ENCODE results near the gene HOXB5. TPM values are rescaled to one million over a fixed set of nuclear protein-coding genes. Genes with fewer than 3 reads are reported as not detected.
A peak's percentile ranks its signal among the peaks of the same experiment; 100 is the strongest.

The HOXB5 gene
- total and polyA plus RNA-seq, 2 experiments from 2014 or later, result 0.24 to 1.9 TPM

- Histone ChIP-seq H3K36me3 (peaks cover 7% of the 10 kb centered on the region), H3K27ac (peak overlapping the region; percentile 98), H3K9me3 (ENCODE audit: low read depth) (no peaks in the 10 kb centered on the region), H3K4me1 (ENCODE audit: low read depth) (peaks cover 55% of the 10 kb centered on the region), H3K4me3 (peak overlapping the region; percentile 90), H3K27me3 (peaks cover 23% of the 10 kb centered on the region)
- TF ChIP-seq, protein P1, sequence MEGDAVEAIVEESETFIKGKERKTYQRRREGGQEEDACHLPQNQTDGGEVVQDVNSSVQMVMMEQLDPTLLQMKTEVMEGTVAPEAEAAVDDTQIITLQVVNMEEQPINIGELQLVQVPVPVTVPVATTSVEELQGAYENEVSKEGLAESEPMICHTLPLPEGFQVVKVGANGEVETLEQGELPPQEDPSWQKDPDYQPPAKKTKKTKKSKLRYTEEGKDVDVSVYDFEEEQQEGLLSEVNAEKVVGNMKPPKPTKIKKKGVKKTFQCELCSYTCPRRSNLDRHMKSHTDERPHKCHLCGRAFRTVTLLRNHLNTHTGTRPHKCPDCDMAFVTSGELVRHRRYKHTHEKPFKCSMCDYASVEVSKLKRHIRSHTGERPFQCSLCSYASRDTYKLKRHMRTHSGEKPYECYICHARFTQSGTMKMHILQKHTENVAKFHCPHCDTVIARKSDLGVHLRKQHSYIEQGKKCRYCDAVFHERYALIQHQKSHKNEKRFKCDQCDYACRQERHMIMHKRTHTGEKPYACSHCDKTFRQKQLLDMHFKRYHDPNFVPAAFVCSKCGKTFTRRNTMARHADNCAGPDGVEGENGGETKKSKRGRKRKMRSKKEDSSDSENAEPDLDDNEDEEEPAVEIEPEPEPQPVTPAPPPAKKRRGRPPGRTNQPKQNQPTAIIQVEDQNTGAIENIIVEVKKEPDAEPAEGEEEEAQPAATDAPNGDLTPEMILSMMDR (IDR thresholded peaks at IDR 0.05; ENCODE audit: low read depth, low read length), result no peak
- peak in 1 of 2 donors; percentile 46 for DNase-seq (ENCODE audit: low read depth in 1 of 2, low spot score in 1 of 2)
These were observed 46.4 kb downstream of the HOXB5 start for GRCh38 chr17:48546924-48547807.

- H3K4me3 ChIP-seq, result peak overlapping the region; percentile 90
- no peaks in the 10 kb centered on the region for H3K9me3 ChIP-seq (ENCODE audit: low read depth)
- peaks cover 7% of the 10 kb centered on the region for H3K36me3 ChIP-seq
- peak overlapping the region; percentile 98 for H3K27ac ChIP-seq
- TF ChIP-seq, protein P1 (IDR thresholded peaks at IDR 0.05; ENCODE audit: low read depth, low read length), result no peak
- peaks cover 49% of the 10 kb centered on the region for H3K4me1 ChIP-seq (ENCODE audit: low read depth)
- peak; percentile 56 to 86 for DNase-seq (ENCODE audit: low read depth in 1 of 2, low spot score in 1 of 2)
- peaks cover 14% of the 10 kb centered on the region for H3K27me3 ChIP-seq
These were observed 47.2 kb downstream of the HOXB5 start for GRCh38 chr17:48546137-48546923.

GRCh38 chr17:48545539-48545938 lies 48.0 kb downstream of the HOXB5 start:
- TF ChIP-seq, protein P1 (IDR thresholded peaks at IDR 0.05; ENCODE audit: low read depth, low read length), result no peak
- DNase-seq (ENCODE audit: low read depth in 1 of 2, low spot score in 1 of 2), result no peak
- H3K4me3 ChIP-seq, result peak overlapping the region; percentile 90
- H3K4me1 ChIP-seq (ENCODE audit: low read depth), result peaks cover 53% of the 10 kb centered on the region
- peak overlapping the region; percentile 98 for H3K27ac ChIP-seq
- H3K27me3 ChIP-seq, result peaks cover 8% of the 10 kb centered on the region
- H3K9me3 ChIP-seq (ENCODE audit: low read depth), result no peaks in the 10 kb centered on the region
- peaks cover 7% of the 10 kb centered on the region for H3K36me3 ChIP-seq

GRCh38 chr17:48545022-48545375 lies 48.6 kb downstream of the HOXB5 start, which contains the start of gene HOXB2:
Gene HOXB2, minus strand, starts transcription at chr17:48545109. Its CDS starts 198 bp downstream, at chr17:48544911.
- DNase-seq (ENCODE audit: low read depth in 1 of 2, low spot score in 1 of 2), result peak; percentile 67
- H3K36me3 ChIP-seq, result peaks cover 7% of the 10 kb centered on the region
- H3K27ac ChIP-seq, result peak within 1 kb of the TSS; percentile 98
- peak within 1 kb of the TSS; percentile 90 for H3K4me3 ChIP-seq
- H3K9me3 ChIP-seq (ENCODE audit: low read depth), result no peaks in the 10 kb centered on the region
- peaks cover 54% of the 10 kb centered on the region for H3K4me1 ChIP-seq (ENCODE audit: low read depth)
- peaks cover 3% of the 10 kb centered on the region for H3K27me3 ChIP-seq
- TF ChIP-seq, protein P1 (IDR thresholded peaks at IDR 0.05; ENCODE audit: low read depth, low read length), result no peak

DNA sequence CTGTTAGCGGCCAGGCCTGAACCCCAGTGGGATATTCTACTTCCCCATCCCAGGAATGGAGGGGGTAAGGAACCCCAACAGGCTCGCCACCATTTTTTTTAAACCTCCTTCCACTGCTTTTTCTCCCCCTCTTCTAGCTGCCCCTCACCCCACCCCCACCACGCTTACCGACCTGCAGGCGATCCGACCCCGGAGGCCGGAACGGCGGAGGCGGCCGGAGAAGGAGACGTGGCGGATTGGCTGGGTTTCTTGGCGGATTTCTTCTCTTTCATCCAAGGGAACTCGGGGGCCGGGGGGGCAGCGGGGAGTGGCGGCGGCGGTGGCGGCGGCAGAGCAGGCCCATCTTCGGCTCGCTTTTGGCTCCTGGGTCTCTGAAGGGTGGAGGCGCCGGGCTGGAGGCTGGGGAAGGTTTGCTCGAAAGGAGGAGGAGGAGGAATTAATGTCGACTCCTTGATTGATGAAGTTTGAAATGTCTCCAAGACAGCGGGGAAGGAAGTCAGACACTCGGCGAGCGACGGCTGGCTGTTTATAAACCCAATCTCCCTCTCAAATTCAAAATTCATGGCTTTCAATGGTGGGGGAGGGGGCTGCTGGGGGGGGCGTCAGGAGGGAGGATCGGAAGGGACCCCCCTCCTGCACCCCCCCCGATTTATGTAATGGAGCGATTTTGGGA lies 49.1 kb downstream of the HOXB5 start:
- DNase-seq (ENCODE audit: low read depth in 1 of 2, low spot score in 1 of 2), result peak; percentile 55 to 89
- H3K4me3 ChIP-seq, result peak overlapping the region; percentile 90
- H3K36me3 ChIP-seq, result peaks cover 7% of the 10 kb centered on the region
- H3K4me1 ChIP-seq (ENCODE audit: low read depth), result peaks cover 50% of the 10 kb centered on the region
- H3K27me3 ChIP-seq, result no peaks in the 10 kb centered on the region
- peak overlapping the region; percentile 98 for H3K27ac ChIP-seq
- TF ChIP-seq, protein P1 (IDR thresholded peaks at IDR 0.05; ENCODE audit: low read depth, low read length), result no peak
- H3K9me3 ChIP-seq (ENCODE audit: low read depth), result no peaks in the 10 kb centered on the region
